Left renal pelvis (tissue), 4 donors: ENCODE data around the gene TMEM273. TPM values are rescaled to one million over a fixed set of nuclear protein-coding genes. Genes with fewer than 3 reads are reported as not detected.
"Not testable (repeated sequence)": the region's sequence is repeated elsewhere in the genome, so short reads cannot be mapped to it uniquely, and the experiment has no call there.

ENCODE experiments used
- DNase-seq, 4 donors: peaks; one replicate each; pipeline ENCODE4 v3.0.0-alpha.2; 2013; ENCODE audit warnings: low read depth in 4 of 4, low spot score in 3 of 4
- polyA plus RNA-seq, 4 donors: library from polyadenylated mRNA; unstranded; fragments of 120-200 nt; gene quantifications; one replicate each; pipeline ENCODE4 v1.2.1, GENCODE V29; 2013; ENCODE audit not compliant: insufficient read length in 4 of 4

The TMEM273 gene
- polyA plus RNA-seq, 4 donors, result 2.5 to 6.0 (median 3.0) TPM

DNA sequence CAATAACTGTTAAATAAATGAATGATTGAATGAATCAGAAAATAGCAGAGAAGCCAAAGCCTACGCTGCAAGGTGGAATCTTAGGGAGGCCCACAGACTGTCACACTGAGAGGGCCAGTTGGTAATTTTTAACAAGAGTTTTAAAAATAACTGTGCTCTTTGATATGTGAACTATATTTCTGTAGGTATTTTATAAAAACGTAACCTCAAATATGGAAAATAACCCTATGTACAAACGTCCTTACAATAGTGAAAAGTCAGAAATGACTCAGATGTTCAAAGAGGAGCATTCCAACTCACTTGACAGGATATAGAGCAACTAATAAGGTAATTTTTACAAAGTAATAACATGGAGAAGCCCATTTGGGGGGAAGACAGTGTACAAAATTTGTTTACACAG, 18.9 kb upstream of the TMEM273 start:
- DNase-seq, result no peak

DNA sequence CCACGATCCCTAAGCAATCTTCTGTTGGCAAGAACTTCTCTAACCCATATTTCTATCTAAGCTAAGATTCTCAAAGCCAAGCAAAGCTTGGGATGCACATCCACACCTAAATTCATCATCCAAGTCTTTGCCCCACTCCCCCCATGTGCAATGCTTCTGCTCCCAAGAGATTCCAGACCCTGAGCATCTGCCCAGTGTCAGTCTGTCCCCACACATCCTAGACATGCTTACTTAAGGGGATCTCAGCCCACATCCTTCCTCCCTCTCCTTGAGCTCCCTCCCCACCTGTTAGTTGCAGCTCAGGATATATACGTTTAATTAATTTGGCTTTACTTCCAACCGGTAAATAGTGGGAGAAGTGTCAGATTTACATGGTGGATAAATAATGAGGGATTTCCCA, 17.0 kb upstream of the TMEM273 start:
- DNase-seq, result no peak

DNA sequence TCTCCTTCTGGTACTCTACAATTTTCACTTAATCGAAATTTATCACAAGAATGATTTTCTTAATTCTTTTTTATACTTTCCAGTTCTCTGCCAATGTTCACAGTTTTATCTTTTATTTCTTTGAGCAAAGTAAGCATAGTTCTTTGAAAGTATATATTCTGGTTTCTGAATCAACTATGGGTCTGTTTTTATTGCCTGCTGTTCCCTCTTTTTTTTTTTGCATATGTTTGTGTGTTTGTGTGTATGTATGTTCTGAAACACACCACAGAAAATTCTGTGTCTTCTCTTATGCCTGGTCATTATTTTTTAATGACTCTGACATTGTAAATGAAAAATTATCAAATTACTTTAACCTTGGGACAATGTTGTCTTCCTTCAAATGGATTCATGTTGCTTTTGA, 15.9 kb upstream of the TMEM273 start:
- no peak for DNase-seq

DNA sequence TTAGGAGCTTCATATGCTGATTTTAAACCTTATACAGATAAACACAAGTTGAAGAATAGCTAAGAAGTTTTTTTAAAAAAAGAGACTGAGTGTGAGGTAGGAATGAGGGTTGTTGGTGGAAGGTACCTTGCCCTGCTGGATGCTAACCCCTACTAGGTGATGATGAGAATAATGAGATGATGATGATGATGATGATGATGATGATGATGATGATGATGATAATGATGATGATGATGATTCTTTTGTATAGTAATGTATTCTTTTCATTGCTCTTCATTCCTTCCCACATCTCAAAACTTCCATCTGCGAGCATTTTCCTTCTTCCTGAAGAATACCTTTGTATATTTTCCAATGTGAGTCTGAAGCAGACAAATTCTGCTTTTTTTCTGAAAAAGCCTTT, 14.1 kb upstream of the TMEM273 start:
- no peak for DNase-seq

DNA sequence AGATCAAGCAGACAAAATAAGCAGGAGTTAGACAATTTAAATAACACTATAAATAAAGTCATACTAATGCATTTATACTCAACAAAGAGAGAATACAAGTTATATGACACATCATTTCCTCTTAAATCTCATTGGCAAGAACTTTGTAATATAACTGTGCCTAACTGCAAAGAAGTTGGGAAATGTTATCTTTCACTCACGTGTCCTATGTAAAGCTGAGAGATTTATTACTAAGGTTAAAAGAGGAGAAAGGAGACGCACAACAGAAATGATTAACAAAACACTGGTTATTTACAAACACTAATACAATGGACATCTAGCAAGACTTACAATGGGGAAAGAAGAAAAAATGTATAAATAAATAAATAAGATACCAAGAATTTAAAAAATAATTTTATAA, 12.7 kb upstream of the TMEM273 start:
- DNase-seq, result no peak

DNA sequence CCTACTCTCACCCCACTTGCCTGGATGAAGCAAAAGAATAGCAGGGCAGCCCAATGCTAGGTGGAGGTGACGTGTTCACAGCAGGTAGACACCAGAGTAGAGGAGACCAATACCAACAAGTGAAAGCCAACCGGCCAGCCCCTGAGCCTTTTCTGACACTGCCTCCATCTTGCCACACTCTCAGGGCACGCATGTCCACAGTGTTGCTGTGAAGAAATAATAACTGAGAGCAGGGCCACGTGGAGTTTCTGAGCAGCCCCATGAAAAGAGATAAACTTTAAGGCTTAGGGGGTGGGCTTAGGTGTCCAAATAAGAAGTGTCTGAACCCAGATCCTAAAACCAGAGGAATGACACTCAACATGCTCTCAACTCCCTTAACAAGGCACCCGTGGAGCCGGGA, 9.0 kb upstream of the TMEM273 start:
- no peak for DNase-seq

DNA sequence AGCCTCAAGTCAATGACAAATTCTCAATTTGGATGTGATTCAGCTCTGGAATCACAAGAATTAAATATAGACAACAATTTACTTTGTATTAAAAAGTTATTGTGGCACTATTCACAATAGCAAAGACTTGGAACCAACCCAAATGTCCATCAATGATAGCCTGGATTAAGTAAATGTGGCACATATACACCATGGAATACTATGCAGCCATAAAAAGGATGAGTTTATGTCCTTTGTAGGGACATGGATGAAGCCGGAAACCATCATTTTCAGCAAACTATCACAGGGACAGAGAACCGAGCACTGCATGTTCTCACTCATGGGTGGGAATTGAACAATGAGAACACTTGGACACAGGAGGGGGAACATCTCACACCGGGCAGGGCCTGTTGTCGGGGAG, 7.7 kb upstream of the TMEM273 start:
- DNase-seq, result not testable (repeated sequence)

DNA sequence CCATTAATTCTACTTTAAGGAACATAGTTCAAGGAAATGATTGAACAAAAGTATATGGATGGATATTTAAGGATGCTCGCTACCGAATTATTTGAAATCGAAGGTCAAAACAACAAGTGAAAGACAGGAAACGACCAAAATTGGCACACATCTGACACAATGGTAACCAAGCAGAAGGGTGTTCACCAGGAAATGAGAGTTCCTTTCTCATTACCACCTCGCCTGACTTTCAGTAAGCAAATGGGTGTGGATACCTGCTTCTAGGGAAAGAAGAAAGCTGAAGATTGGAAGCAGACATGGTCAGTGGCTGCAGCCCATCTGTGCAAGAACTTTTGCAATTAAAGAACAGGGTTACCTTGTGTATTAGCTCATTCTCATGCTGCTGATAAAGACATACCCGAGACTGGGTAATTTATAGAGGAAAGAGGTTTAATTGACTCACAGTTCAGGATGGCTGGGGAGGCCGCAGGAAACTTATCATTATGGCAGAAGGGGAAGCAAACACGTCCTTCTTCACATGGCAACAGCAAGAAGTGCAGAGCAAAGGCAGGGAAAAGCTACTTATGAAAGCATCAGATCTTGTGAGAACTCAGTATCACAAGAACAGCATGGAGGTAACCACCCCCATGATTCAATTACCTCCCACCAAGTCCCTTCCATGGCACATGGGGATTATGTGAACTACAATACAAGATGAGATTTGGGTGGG, 6.2 kb upstream of the TMEM273 start:
- DNase-seq, result no peak

DNA sequence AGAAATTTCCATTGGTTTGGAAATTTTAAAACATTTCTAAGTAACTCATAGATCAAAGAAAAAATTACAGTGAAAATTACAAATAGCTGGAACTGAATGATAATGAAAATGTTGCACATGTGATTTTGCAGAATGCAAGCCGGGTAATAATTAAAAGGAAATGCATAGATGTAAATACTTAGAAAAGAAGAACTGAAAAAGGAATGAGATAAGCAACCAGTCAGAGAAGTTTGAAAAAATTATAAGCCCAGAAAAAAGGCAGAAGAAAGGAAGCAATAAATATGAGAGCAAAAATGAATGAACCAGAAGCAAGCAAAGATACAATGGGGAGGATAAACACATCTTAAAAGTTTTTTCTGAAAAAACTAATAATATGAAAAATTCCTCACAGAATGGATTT, 3.2 kb upstream of the TMEM273 start:
- no peak for DNase-seq

DNA sequence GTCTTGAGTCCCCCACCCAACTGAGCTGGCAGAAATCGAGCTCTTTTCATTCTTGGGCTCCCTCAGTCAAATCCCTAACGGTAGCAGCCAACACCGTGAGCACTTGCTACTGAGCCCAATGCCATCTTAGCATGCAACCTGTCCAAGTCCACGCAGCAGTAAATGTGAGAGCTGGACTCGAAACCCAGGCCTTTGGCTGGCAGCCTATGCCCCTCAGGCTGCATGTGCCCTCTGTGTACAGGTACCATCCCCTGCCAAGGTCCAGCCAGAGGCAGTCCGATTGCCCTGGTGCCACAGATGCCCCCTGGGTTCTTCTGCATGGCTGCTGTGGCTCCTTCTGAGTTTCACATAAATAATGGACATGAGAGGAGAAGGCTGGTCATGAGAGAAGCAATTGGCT, 1.2 kb upstream of the TMEM273 start:
- DNase-seq, result no peak

DNA sequence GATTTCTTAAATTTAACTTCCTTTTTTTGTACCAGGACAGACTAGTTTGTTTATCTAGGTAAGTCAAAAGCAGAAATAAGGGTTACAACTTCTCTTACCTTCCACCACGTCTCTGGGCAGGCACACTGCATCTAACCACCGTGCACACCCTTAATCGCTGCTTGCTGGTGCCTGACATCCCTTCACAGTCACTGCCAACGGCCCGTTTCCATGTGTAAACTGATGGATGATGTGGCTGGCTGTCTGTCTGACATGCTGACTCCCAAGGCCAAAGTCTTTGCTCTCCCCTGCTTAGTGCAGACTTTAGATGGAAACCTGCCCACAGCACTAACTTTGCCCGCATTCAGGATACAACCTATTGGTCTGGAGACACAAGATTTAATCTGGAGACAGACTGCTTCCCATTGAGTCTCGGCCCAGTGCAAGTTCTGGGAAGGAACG, 1.1 kb downstream of the TMEM273 start:
- no peak for DNase-seq

DNA sequence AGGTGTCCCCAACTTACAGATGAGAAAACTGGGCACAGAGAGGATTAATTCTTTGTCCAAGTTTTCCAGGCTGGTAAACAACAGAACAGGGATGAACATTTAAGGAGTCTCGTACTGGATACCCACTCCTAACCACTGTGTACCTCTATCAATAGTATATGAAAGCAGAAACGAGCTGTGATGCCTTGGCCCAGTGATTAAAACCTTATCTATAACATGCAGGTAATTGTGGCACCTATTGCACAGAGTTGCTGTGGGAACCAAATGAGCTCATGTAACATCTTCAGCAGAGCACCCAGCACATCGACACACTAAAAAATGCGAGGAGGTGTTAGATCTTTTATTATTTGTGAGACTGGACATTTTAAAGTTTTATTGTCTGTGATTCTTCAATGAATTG, 1.6 kb downstream of the TMEM273 start:
- DNase-seq, result no peak

DNA sequence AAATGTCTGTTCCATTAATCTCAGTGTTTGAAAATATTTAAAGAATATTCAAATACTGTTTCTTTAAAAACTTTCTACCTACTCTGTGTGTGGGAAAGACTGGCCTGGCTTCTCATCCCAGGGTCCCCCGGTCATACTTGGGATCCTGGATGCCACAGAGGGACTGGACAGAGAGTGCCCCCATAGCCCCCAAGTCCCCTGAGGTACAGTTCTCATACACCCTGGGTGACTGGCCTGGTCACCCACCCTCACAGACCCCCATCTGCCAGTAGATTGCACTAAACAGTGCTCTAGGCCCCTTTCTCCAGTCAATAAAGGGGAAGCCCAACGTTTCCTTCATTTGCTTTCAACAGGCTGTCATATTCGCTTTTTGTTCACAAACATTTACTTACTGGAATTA, 3.0 kb downstream of the TMEM273 start:
- no peak for DNase-seq

DNA sequence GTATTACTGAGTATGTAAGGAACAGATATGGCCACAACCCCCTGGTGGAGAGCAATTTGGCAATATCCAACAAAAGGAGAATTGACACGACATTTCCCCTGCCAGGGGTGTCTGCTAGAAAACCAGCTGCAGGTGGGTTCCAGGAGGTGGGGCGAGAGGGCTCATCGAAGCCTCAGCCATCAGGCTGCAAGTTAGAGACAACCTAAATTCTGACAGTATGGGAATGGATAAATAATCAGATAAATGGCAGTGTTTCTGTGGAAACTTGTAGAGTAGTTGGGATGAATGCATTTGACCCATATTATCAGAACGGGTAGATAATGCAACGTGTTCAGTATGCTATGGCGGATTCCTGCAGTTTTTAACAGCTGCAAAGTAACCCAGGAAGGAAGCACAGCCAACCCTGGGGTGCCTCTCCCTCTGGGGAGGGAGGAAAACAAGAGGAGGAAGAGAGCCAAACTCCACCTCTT, 3.5 kb downstream of the TMEM273 start:
- DNase-seq, result no peak

DNA sequence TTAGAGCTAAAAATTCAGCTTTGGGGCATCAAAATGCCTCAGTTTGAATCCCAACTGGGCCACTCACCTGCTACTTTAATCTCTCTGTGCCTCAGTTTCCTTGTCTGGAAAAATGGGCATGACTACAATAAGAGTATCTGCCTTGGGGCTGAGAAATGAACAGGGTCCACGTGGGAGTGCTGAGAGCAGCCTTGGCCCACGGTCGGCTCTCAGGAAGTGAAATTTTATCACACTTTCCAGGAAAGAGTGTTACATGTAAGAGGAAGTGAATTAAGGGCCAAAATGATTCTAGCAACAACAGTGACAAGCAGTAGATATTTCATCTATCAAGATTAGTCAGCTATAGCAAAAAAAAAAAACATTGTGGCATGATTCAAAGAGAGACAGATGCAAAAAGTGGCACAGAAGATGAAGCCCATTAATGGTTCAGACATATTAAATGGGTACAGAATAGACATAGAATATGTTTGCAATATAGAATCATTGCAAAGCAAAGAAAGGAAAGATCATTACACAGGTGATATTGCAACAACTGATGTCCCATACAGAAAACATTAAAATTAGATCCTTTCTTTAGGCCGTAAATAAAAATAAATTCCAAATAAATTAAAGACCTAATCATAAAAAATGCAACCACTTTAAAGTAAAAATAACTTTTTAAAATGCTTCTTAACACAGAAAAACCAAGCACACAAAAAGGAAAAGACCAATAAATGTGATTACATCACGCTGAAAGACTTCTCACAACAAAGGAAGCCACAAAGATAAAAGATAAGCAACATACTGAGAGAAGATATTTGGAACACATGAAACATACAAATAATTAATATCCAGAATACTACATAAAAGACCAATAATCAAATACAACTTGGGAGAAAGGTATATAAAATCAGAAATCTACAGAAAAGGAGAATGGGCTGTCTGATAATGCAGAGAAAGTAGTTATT, 4.3 kb downstream of the TMEM273 start:
- DNase-seq, result no peak

DNA sequence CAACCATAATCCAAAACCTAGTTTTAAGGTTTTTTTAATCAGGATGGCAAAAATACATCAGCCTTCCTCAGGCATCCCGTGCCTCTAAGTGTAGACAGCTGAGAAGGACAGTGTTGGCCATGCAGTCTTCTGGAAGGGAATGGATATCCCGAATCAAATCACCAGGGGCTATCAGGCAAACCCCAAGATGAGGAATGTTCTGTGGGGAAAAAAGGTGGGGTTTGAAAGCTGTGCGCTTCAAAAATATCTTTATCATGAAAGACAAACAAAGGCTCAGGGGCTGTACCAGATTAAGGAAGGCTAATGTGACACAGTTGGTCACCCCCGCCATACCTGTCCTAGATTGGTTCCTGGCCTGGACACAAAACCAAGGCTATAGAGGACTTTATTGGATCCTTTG, 5.4 kb downstream of the TMEM273 start:
- no peak for DNase-seq

DNA sequence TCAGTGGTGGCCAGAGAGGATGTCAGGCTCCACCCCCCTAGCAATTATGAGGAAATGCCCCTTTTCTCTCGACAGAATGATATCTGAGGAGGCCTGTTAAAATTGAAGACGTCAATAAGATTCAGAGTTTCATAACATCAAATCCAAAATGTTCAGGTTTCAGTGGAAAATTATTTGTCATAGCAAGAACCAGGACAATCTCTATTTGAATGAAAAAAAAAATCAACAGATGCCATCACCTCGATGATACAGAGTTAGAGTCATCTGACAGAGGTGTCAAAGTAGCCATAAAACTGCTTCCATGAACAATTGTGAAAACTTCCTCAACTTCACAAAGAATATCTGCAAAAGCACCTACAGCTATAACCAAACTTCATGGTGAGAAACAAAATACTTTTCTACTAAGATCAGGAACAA, 7.7 kb downstream of the TMEM273 start:
- DNase-seq, result no peak

DNA sequence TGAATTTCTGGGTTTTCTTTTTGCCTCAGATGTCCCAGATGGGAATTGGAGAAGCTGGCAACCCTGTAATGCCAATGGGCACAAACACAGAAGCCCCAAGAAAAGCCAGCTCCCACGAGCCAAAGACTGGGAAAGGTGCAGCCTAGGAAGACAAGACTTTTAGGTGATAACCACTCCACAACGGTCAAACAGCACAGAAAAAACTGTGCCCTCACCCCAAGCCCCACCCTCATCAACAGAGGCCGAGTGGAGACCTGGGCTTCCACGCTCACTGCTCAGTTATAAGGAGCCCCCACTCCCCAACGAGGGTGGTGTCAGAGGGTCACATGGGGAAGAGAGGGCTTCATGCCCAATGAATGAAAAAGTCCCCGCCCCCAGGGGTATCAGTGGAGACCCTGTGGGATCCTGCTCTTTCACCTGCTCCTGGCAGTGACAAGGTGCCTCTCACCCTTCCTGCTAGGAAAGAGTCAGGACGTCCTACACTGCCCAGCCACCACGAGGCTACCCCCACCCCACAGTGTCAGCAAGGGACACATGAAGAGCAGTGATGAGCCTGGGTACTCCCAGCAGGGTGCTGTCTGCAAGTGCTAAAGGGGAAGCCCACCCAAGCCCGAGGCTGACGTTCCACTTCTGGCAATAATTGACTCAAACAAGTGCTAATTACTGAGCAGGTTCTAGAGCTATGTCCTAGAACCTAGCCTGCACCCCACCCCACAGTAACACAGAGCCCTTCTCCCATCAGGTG, 8.3 kb downstream of the TMEM273 start:
- DNase-seq, result no peak

DNA sequence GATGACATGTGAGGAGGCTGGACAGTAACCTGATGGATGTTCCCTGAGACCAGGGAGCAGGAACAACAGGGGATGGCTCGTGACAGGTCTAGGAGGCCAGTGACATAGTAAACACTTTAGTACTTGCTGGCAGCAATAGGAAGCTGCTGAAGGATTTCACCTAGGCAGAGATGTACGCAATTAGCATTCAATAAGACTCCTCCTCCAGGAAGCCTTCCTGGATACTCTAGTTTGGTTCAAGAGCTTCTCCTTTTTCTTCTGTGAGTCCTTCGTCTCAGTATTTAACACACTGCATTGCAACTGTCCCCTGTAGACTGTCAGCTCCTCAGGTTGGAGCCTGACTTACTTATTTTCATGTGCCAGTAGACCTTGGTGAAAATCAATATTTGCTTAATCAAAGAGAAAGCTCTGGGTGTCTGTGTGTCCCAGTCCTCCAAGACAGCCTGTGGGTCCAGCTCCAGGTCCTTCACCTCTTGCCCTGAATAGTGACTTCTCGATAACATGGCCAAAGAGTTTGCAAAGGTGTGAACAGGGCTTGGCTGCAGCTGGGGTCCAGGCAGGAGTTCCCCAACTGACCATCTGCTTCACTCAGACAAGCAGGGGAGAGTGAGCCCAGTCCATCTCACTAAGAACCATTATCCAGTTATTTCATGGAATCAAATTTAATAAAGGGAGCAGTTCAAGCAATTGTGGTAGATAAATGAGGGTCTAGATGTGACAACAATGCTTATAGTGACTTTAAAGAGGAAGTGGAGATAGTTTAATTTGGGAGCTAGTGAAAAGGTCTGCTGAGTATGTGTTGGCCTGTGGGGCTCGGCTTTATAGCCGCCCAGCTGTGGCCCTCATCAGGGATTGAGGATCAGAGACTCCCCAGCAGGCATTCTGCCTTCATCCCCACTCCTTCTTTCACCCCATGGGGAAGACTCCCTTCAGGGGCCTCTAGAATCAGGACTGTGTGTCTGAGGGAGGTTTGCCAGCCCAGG, 9.4 kb downstream of the TMEM273 start:
- DNase-seq, result no peak
